Measurements from ENCODE around the gene HNRNPDL.

DNA sequence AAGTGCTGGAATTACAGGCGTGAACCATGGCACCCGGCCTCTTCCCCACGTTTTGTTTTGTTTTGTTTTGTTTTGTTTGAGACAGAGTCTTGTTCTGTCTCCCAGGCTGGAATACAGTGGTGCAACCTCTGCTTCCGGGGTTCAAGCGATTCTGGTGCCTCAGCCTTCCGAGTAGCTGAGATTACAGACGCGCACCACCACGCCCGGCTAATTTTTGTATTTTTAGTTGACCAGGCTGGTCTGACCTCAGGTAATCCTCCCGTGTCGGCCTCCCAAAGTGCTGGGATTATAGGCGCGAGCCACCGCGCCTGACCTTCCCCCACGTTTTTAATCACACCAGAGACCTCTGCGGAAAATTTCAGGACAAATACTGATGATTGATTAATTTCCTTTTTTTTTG, 2.3 kb upstream of the HNRNPDL start:
- TF ChIP-seq CTCF (IDR thresholded peaks at IDR 0.05) (no peak), POLR2A (IDR thresholded peaks at IDR 0.05; ENCODE audit: low read depth) (no peak), POLR2AphosphoS5 (IDR thresholded peaks at IDR 0.05) (no peak)

Measured in esophagus muscularis mucosa (tissue), 3 donors.